K562 (cell line): Measurements from ENCODE around the gene ZDHHC3. TPM values are rescaled to one million over a fixed set of nuclear protein-coding genes. Genes with fewer than 3 reads are reported as not detected.

ENCODE experiments used
- ATAC-seq: fragments of 200-7000 bp; cut with Tn5 transposase; 3 replicates; pipeline ENCODE4 v1.9.1; 2020; ENCODE audit warnings: moderate library complexity
- BruUV-seq: library from RNA; stranded (reverse); fragments of 400-500 nt; replicated peaks from 2 replicates; lab custom pipeline; 2021; lab: Mats Ljungman, UMichigan
- CTCF ChIA-PET: fragments of 300-600 bp; formaldehyde crosslinking; extraction: SDS; loops from one replicate; lab custom pipeline; 2021; ENCODE audit warnings: low intra/inter-chr PET ratio; lab: Yijun Ruan, JAX
- POLR2A ChIA-PET: fragments of 300-600, 350-650 bp; sonication (Branson Sonifier 250); formaldehyde crosslinking; extraction: SDS; loops from one replicate; lab custom pipeline; 2021; ENCODE audit warnings: antibody characterized with exemption, inconsistent platforms; lab: Yijun Ruan, JAX
- DNase-seq, 4 experiments: peaks; one replicate each; pipeline versions ENCODE4 v3.0.0 to v3.0.0-alpha.2; 2011 to 2018; ENCODE audit warnings: low spot score in 3 of 4, mixed read lengths in 3 of 4; ENCODE audit errors: extremely low read depth in 1 of 4
- FAIRE-seq: peaks from 2 replicates; lab custom pipeline; 2011; peaks lifted over from hg19 to GRCh38; lab: Jason Lieb, UNC
- H2AFZ ChIP-seq: 2 replicates; pipeline ENCODE4 v1.6.0; 2011; ENCODE audit warnings: low read depth, low read length, control low read depth, inconsistent platforms
- H3K27ac ChIP-seq: fragments of 200-600 bp; 3 replicates; pipeline ENCODE4 v1.8.0; 2011; ENCODE audit warnings: low read depth, mild to moderate bottlenecking, control low read depth, inconsistent platforms, low read length, moderate library complexity, mixed read lengths; ENCODE audit errors: extremely low read depth
- H3K27me3 ChIP-seq, 2 experiments: fragments of 300-600 bp in 1 of 2; 2 replicates in 1 of 2; 3 replicates in 1 of 2; pipeline versions ENCODE4 v1.6.0 to v1.8.0; 2011; ENCODE audit warnings: inconsistent platforms in 2 of 2, low read length in 2 of 2, mild to moderate bottlenecking in 1 of 2, mixed read lengths in 1 of 2, moderate library complexity in 1 of 2; ENCODE audit not compliant: control insufficient read depth in 2 of 2, insufficient read depth in 2 of 2
- H3K36me3 ChIP-seq: fragments of 300-600 bp; 3 replicates; pipeline ENCODE4 v1.8.0; 2011; ENCODE audit warnings: mild to moderate bottlenecking, low read length, inconsistent platforms; ENCODE audit not compliant: control insufficient read depth, insufficient read depth
- H3K4me1 ChIP-seq, 2 experiments: fragments of 200-600 bp in 1 of 2; replicated peaks in 1 of 2; 2 replicates in 1 of 2; 3 replicates in 1 of 2; pipeline versions ENCODE4 v1.5.1 to v1.8.0; 2011; ENCODE audit warnings: inconsistent platforms in 2 of 2, low read length in 2 of 2, mild to moderate bottlenecking in 1 of 2, mixed read lengths in 1 of 2, moderate library complexity in 1 of 2; ENCODE audit not compliant: control insufficient read depth in 2 of 2, insufficient read depth in 2 of 2
- H3K4me2 ChIP-seq: 2 replicates; pipeline ENCODE4 v1.6.1; 2011; ENCODE audit warnings: low read length, control low read depth, inconsistent platforms, mixed read lengths; ENCODE audit not compliant: insufficient read depth
- H3K4me3 ChIP-seq: fragments of 200-600 bp; sonication (generic), shearing (Covaris generic); 2 replicates; pipeline ENCODE4 v1.5.1; 2016; ENCODE audit warnings: control low read depth, inconsistent platforms
- H3K79me2 ChIP-seq: fragments of 200-600 bp; 3 replicates; pipeline ENCODE4 v1.8.0; 2011; ENCODE audit warnings: low read length, inconsistent platforms; ENCODE audit not compliant: control insufficient read depth, insufficient read depth
- H3K9ac ChIP-seq, 2 experiments: 2 replicates each; pipeline versions ENCODE4 v1.6.0 to v1.6.1; 2011; ENCODE audit warnings: low read depth in 2 of 2, low read length in 2 of 2, control low read depth in 1 of 2, inconsistent platforms in 1 of 2, mild to moderate bottlenecking in 1 of 2, mixed read lengths in 1 of 2; ENCODE audit not compliant: insufficient read depth in 1 of 2
- H3K9me1 ChIP-seq: one replicate; pipeline ENCODE4 v1.6.0; 2011; ENCODE audit warnings: inconsistent platforms, mild to moderate bottlenecking, low read length, moderate library complexity; ENCODE audit not compliant: control insufficient read depth, insufficient read depth
- H3K9me3 ChIP-seq: replicated peaks from 2 replicates; pipeline ENCODE4 v1.5.1; 2011; ENCODE audit warnings: low read depth, low read length, inconsistent platforms; ENCODE audit not compliant: control insufficient read depth, insufficient read depth
- H4K20me1 ChIP-seq: replicated peaks from 2 replicates; pipeline ENCODE4 v1.6.1; 2011; ENCODE audit warnings: low read length, inconsistent platforms, mixed read lengths; ENCODE audit not compliant: control insufficient read depth, insufficient read depth
- ARID1B ChIP-seq: fragments of 450-650 bp; IDR thresholded peaks from 2 replicates; pipeline ENCODE4 v1.6.1; 2016; ENCODE audit warnings: antibody characterized with exemption, mild to moderate bottlenecking, inconsistent platforms
- CBFA2T2 ChIP-seq: fragments of 450-650 bp; conservative IDR thresholded peaks from 2 replicates; pipeline ENCODE4 v1.6.1; 2017; ENCODE audit warnings: mild to moderate bottlenecking
- CBX8 ChIP-seq: fragments of 200-600 bp; sonication (generic); IDR thresholded peaks from 2 replicates; pipeline ENCODE4 v1.6.1; 2012; ENCODE audit warnings: borderline replicate concordance, mixed run types, low read depth, mild to moderate bottlenecking, moderate library complexity, mixed read lengths, low read length, control low read depth, inconsistent platforms; ENCODE audit not compliant: poor library complexity, severe bottlenecking; ENCODE audit errors: extremely low read depth
- CHD4 ChIP-seq: fragments of 200-600 bp; sonication (generic); IDR thresholded peaks from 3 replicates; pipeline ENCODE4 v1.6.1; 2012; ENCODE audit warnings: low read depth, mild to moderate bottlenecking, mixed read lengths, low read length, inconsistent platforms; ENCODE audit not compliant: insufficient read depth, insufficient replicate concordance, poor library complexity, severe bottlenecking
- COPS2 ChIP-seq: fragments of 450-650 bp; conservative IDR thresholded peaks from 2 replicates; pipeline ENCODE4 v1.6.1; 2016; ENCODE audit warnings: mild to moderate bottlenecking, moderate library complexity
- CXXC5 ChIP-seq: fragments of 250-450 bp; sonication (Bioruptor Pico); IDR thresholded peaks from 2 replicates; pipeline ENCODE4 v1.8.0; 2022; ENCODE audit warnings: inconsistent platforms, mild to moderate bottlenecking, moderate library complexity
- DPF2 ChIP-seq: fragments of 450-650 bp; IDR thresholded peaks from 2 replicates; pipeline ENCODE4 v1.6.1; 2016
- GATA2 ChIP-seq: sonication (generic); formaldehyde crosslinking; IDR thresholded peaks from 2 replicates; pipeline ENCODE4 v1.4.0; 2020; ENCODE audit warnings: mild to moderate bottlenecking, missing genetic modification reagents
- GATAD2B ChIP-seq: fragments of 450-650 bp; IDR thresholded peaks from 2 replicates; pipeline ENCODE4 v1.6.1; 2017; ENCODE audit warnings: mild to moderate bottlenecking, borderline replicate concordance
- HSF4 ChIP-seq: fragments of 250-450 bp; sonication (Bioruptor Pico); IDR thresholded peaks from 2 replicates; pipeline ENCODE4 v2.1.2; 2022; ENCODE audit warnings: mild to moderate bottlenecking, moderate library complexity, borderline replicate concordance
- KDM1A ChIP-seq, 2 experiments: fragments of 450-650 bp; IDR thresholded peaks; 2 replicates each; pipeline ENCODE4 v1.6.1; 2016; ENCODE audit warnings: mild to moderate bottlenecking in 2 of 2
- MTA2 ChIP-seq: fragments of 450-650 bp; IDR thresholded peaks from 2 replicates; pipeline ENCODE4 v1.6.1; 2016; ENCODE audit warnings: low read depth
- MYNN ChIP-seq, 2 experiments: sonication (generic); formaldehyde crosslinking in 1 of 2; IDR thresholded peaks; 2 replicates each; pipeline versions ENCODE4 v1.5.0 to v1.6.1; 2016 to 2020; ENCODE audit warnings: antibody characterized with exemption in 1 of 2, missing genetic modification reagents in 1 of 2
- NCOR1 ChIP-seq: fragments of 450-650 bp; IDR thresholded peaks from 2 replicates; pipeline ENCODE4 v1.6.1; 2016; ENCODE audit warnings: mild to moderate bottlenecking, moderate library complexity
- NFIC ChIP-seq: fragments of 450-650 bp; IDR thresholded peaks from 2 replicates; pipeline ENCODE4 v1.6.1; 2017; ENCODE audit warnings: mild to moderate bottlenecking, inconsistent platforms
- POLR2AphosphoS5 ChIP-seq: IDR thresholded peaks from 2 replicates; pipeline ENCODE4 v1.6.1; 2011; ENCODE audit warnings: mild to moderate bottlenecking, low read depth, low read length, moderate library complexity; ENCODE audit not compliant: control insufficient read depth, insufficient read depth
- TCF3 ChIP-seq: sonication (generic); formaldehyde crosslinking; IDR thresholded peaks from 2 replicates; pipeline ENCODE4 v1.4.0; 2020; ENCODE audit warnings: mild to moderate bottlenecking, missing genetic modification reagents
- TRIM24 ChIP-seq, 2 experiments: fragments of 450-650 bp; IDR thresholded peaks; 2 replicates each; pipeline ENCODE4 v1.6.1; 2016
- WGBS: fragments of 100-300 bp; shearing (Covaris generic); methylation state at CpG from one replicate; pipeline ENCODE4 v1.1.6; 2016; ENCODE audit warnings: low coverage, mixed read lengths; ENCODE audit not compliant: insufficient coverage; ENCODE audit errors: missing lambda C conversion rate; 5-methylcytosine and 5-hydroxymethylcytosine counted together
- in situ Hi-C: fragments of 300-500 bp; cut with MboI; formaldehyde crosslinking; loops from 4 replicates; pipeline ENCODE4 v1.15.0; 2018; ENCODE audit warnings: inconsistent platforms, mixed read lengths
- intact Hi-C: fragments of 100-400 bp; cut with micrococcal nuclease; formaldehyde crosslinking; loops from 2 replicates; pipeline ENCODE4 v1.14.2; 2022
- polyA plus RNA-seq, 8 experiments: library from polyadenylated mRNA; depleted of rRNA in 4 of 8; stranded (reverse) in 5 of 8; unstranded in 3 of 8; fragments of >200 nt; fragmentation: Nextera tagmentation in 2 of 8; fragmentation: Illumina TruSeq in 1 of 8; extraction: Ambion mirVana in 2 of 8; extraction: Trizol in 1 of 8; gene quantifications; 2 replicates each; pipeline versions ENCODE4 v1.2.1 to v1.2.3, GENCODE V29; 2011 to 2014; ENCODE audit warnings: inconsistent platforms in 1 of 8, missing spikeins in 1 of 8
- total RNA-seq, 7 experiments: library from RNA; depleted of rRNA in 6 of 7; stranded (reverse); fragments of >200 nt in 6 of 7; fragmentation: Illumina TruSeq in 2 of 7; extraction: Trizol in 2 of 7; gene quantifications; 2 replicates each; pipeline versions ENCODE4 v1.2.1 to v1.2.3, GENCODE V29; 2011 to 2021; ENCODE audit warnings: low replicate concordance in 1 of 7
- TF ChIP-seq, protein P1 (sequence below): fragments of 450-650 bp; IDR thresholded peaks from 2 replicates; pipeline ENCODE4 v1.6.1; 2018; ENCODE audit not compliant: partially characterized antibody
- TF ChIP-seq, protein P2 (sequence below): fragments of 450-650 bp; IDR thresholded peaks from 2 replicates; pipeline ENCODE4 v1.6.1; 2016; ENCODE audit warnings: antibody characterized with exemption

ZDHHC3 gene
- total and polyA plus RNA-seq, 9 of the 15 experiments (the other 6 are each of a cell fraction or from before 2014, with no cell fraction given), result 10.3 to 120 (median 67.2) TPM

DNA sequence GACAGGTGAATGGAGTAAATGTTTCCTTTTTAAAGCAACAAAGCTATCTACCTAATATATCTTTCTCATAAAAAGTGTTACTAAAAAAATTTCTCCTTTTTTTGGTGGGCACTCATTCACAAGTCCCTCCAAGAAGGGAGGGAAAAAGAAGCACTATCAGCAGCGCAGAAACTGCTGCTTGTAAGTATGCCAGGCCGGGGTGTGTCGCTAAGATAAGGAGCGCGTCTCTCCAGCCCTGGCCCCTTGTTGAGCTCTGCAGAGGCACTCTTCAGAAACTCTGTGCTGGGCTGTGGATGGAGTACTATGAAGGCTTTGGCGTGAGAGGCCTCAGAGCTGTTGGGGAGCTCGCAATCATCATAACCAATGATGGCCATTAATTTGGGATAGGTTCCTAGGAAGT, 49.1 kb downstream of the ZDHHC3 start:
- whole genome bisulfite sequencing, result 16% methylated on average over 7 of the region's 7 CpGs
- peaks cover 3% of the 10 kb centered on the region for H3K9me1 ChIP-seq
- ATAC-seq (peak; percentile 94), DNase-seq (peak; percentile 50 to 82 (median 69)), FAIRE-seq (peak; percentile 86)
- H3K27ac ChIP-seq, result no peak overlapping the region
- peak overlapping the region; percentile 13; the same call in 1 of the 2 replicates for H3K4me2 ChIP-seq
- no TSS peak for BruUV-seq
- H3K9ac ChIP-seq, result no peak overlapping the region
- intact Hi-C loops (no loop called here), in situ Hi-C loops (no loop called here)
- CTCF ChIA-PET, result no interaction called here
- no peaks in the 10 kb centered on the region for H3K79me2 ChIP-seq
- no peak overlapping the region for H3K4me3 ChIP-seq
- H3K36me3 ChIP-seq, result peaks cover 54% of the 10 kb centered on the region
- POLR2A ChIA-PET, result interaction anchor here (1.0 to 1.8 kb wide), 3 partner anchors 20 to 61 kb away, joined by 3 to 10 read pairs (median 3); no protein-coding TSS in a partner anchor
- H3K27me3 ChIP-seq, result no peaks in the 10 kb centered on the region
- H3K4me1 ChIP-seq, result peaks cover 15 to 16% of the 10 kb centered on the region in 2 experiments; a peak in 4 of 5 replicates
- H2AFZ ChIP-seq, result no peak overlapping the region
- no peaks in the 10 kb centered on the region for H3K9me3 ChIP-seq
- no peaks in the 10 kb centered on the region for H4K20me1 ChIP-seq
- TF ChIP-seq CBFA2T2 (peak; percentile 66), HSF4 (no peak), CXXC5 (CRISPR knock-in tag) (peak; percentile 68), NCOR1 (peak; percentile 68), CBX8 (no peak), KDM1A (IDR thresholded peaks at IDR 0.05) (no peak), POLR2AphosphoS5 (peak; percentile 67), MTA2 (peak; percentile 47; the same call in 1 of the 2 replicates), COPS2 (no peak), GATA2 (peak; percentile 57; the same call in 1 of the 2 replicates), MYNN (IDR thresholded peaks at IDR 0.05) (peak; percentile 61; the same call in 1 of the 2 replicates), MYNN (CRISPR knock-in tag; IDR thresholded peaks at IDR 0.05) (no peak), GATAD2B (peak; percentile 36; the same call in 1 of the 2 replicates), ARID1B (peak; percentile 80), CHD4 (no peak), TRIM24 (IDR thresholded peaks at IDR 0.05) (0 out of 4 replicates have a peak, but pooled peaks of 1 of the 2 experiments have one; percentile 20), DPF2 (peak; percentile 70), NFIC (peak; percentile 68), TCF3 (CRISPR knock-in tag) (peak; percentile 78)
- TF ChIP-seq, protein P1, sequence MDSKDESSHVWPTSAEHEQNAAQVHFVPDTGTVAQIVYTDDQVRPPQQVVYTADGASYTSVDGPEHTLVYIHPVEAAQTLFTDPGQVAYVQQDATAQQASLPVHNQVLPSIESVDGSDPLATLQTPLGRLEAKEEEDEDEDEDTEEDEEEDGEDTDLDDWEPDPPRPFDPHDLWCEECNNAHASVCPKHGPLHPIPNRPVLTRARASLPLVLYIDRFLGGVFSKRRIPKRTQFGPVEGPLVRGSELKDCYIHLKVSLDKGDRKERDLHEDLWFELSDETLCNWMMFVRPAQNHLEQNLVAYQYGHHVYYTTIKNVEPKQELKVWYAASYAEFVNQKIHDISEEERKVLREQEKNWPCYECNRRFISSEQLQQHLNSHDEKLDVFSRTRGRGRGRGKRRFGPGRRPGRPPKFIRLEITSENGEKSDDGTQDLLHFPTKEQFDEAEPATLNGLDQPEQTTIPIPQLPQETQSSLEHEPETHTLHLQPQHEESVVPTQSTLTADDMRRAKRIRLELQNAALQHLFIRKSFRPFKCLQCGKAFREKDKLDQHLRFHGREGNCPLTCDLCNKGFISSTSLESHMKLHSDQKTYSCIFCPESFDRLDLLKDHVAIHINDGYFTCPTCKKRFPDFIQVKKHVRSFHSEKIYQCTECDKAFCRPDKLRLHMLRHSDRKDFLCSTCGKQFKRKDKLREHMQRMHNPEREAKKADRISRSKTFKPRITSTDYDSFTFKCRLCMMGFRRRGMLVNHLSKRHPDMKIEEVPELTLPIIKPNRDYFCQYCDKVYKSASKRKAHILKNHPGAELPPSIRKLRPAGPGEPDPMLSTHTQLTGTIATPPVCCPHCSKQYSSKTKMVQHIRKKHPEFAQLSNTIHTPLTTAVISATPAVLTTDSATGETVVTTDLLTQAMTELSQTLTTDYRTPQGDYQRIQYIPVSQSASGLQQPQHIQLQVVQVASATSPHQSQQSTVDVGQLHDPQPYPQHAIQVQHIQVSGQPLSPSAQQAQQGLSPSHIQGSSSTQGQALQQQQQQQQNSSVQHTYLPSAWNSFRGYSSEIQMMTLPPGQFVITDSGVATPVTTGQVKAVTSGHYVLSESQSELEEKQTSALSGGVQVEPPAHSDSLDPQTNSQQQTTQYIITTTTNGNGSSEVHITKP, result no peak
- TF ChIP-seq, protein P2, sequence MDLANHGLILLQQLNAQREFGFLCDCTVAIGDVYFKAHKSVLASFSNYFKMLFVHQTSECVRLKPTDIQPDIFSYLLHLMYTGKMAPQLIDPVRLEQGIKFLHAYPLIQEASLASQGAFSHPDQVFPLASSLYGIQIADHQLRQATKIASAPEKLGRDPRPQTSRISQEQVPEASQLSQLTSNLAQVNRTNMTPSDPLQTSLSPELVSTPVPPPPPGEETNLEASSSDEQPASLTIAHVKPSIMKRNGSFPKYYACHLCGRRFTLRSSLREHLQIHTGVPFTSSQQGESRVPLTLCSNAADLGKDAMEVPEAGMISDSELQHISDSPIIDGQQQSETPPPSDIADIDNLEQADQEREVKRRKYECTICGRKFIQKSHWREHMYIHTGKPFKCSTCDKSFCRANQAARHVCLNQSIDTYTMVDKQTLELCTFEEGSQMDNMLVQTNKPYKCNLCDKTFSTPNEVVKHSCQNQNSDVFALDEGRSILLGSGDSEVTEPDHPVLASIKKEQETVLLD, result no peak
